ENCODE measurements around the gene FN1.

DNA sequence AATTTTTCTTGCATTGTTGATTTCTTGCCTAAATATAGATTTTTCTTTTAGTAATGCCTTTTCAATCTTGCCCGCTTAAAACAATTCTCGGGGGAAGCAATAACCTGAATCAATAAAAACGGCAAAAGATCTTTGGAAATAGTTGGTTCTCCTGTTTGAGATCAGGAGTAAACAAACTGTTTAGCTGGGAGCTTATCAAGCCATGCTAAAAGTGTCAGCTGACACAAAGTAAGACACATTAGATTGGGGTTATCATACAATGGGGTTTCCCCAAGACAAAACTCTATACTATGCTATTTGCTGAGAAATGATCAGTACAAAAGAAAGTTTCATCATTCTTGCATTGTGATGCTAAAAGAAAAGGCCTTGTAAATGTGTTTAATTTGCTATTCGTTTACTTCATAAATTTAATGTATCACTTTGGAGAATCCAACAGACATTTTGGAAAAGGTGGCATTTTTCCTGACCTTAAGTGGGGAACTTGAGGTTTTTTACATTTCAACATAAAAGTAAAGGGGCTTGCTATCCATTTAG, 77.5 kb downstream of the FN1 start:
- TF ChIP-seq FEZF1 (tag by site-specific recombination; IDR thresholded peaks at IDR 0.05) (no peak), ZBTB11 (tag by site-specific recombination; conservative IDR thresholded peaks at IDR 0.05; ENCODE audit: low read depth) (no peak), CTCF (tag by site-specific recombination; IDR thresholded peaks at IDR 0.05) (no peak), ZSCAN30 (tag by site-specific recombination; IDR thresholded peaks at IDR 0.05) (no peak), ZNF10 (tag by site-specific recombination; IDR thresholded peaks at IDR 0.05) (no peak), MZF1 (tag by site-specific recombination; IDR thresholded peaks at IDR 0.05; ENCODE audit: borderline replicate concordance) (no peak)
- TF ChIP-seq, protein P1, sequence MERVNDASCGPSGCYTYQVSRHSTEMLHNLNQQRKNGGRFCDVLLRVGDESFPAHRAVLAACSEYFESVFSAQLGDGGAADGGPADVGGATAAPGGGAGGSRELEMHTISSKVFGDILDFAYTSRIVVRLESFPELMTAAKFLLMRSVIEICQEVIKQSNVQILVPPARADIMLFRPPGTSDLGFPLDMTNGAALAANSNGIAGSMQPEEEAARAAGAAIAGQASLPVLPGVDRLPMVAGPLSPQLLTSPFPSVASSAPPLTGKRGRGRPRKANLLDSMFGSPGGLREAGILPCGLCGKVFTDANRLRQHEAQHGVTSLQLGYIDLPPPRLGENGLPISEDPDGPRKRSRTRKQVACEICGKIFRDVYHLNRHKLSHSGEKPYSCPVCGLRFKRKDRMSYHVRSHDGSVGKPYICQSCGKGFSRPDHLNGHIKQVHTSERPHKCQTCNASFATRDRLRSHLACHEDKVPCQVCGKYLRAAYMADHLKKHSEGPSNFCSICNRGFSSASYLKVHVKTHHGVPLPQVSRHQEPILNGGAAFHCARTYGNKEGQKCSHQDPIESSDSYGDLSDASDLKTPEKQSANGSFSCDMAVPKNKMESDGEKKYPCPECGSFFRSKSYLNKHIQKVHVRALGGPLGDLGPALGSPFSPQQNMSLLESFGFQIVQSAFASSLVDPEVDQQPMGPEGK (tag by site-specific recombination; IDR thresholded peaks at IDR 0.05): no peak
